DND-41 (cell line): Measurements from ENCODE around the gene PCTP.

Experiments
- EZH2 ChIP-seq: IDR thresholded peaks from 3 replicates; pipeline ENCODE4 v1.6.1; 2012; ENCODE audit warnings: borderline replicate concordance, low read depth, mild to moderate bottlenecking, moderate library complexity, low read length, inconsistent platforms; ENCODE audit not compliant: severe bottlenecking
- TF ChIP-seq, protein P1 (sequence below): IDR thresholded peaks from 2 replicates; pipeline ENCODE4 v1.5.1; 2012; ENCODE audit warnings: borderline replicate concordance, low read length, moderate library complexity, mild to moderate bottlenecking; ENCODE audit not compliant: poor library complexity, severe bottlenecking; ENCODE audit errors: extremely low read depth

GRCh38 chr17:55813944-55814343 is 63.1 kb downstream of the PCTP start:
- no peak for TF ChIP-seq EZH2
- TF ChIP-seq, protein P1, sequence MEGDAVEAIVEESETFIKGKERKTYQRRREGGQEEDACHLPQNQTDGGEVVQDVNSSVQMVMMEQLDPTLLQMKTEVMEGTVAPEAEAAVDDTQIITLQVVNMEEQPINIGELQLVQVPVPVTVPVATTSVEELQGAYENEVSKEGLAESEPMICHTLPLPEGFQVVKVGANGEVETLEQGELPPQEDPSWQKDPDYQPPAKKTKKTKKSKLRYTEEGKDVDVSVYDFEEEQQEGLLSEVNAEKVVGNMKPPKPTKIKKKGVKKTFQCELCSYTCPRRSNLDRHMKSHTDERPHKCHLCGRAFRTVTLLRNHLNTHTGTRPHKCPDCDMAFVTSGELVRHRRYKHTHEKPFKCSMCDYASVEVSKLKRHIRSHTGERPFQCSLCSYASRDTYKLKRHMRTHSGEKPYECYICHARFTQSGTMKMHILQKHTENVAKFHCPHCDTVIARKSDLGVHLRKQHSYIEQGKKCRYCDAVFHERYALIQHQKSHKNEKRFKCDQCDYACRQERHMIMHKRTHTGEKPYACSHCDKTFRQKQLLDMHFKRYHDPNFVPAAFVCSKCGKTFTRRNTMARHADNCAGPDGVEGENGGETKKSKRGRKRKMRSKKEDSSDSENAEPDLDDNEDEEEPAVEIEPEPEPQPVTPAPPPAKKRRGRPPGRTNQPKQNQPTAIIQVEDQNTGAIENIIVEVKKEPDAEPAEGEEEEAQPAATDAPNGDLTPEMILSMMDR = no peak
